Natural killer cell (primary cell): Measurements from ENCODE around the gene SDC4. TPM values are rescaled to one million over a fixed set of nuclear protein-coding genes. Genes with fewer than 3 reads are reported as not detected.

Source experiments
- ATAC-seq, 3 donors: fragments of 150-1000 bp in 2 of 3; fragments of 200-7000 bp in 1 of 3; cut with Tn5 transposase; 1 replicate in 1 of 3; 2 replicates in 2 of 3; pipeline ENCODE4 v1.10.0; 2021; ENCODE audit warnings: mild to moderate bottlenecking in 2 of 3, moderate library complexity in 2 of 3
- DNase-seq, 2 donors: peaks; one replicate each; pipeline versions ENCODE4 v3.0.0 to v3.0.0-alpha.2; 2013 to 2021; ENCODE audit warnings: mixed read lengths in 1 of 2
- H3K27ac ChIP-seq: one replicate; pipeline ENCODE4 v1.5.1; 2013; ENCODE audit warnings: mild to moderate bottlenecking, low read length
- H3K27me3 ChIP-seq: one replicate; pipeline ENCODE4 v1.6.1; 2013; ENCODE audit warnings: low read length; ENCODE audit not compliant: control insufficient read depth, insufficient read depth
- H3K36me3 ChIP-seq: one replicate; pipeline ENCODE4 v1.6.1; 2013; ENCODE audit warnings: low read length; ENCODE audit not compliant: control insufficient read depth, insufficient read depth
- H3K4me1 ChIP-seq: one replicate; pipeline ENCODE4 v1.6.1; 2013; ENCODE audit warnings: low read length; ENCODE audit not compliant: control insufficient read depth, insufficient read depth
- H3K4me3 ChIP-seq: one replicate; pipeline ENCODE4 v1.5.1; 2013; ENCODE audit warnings: low read length
- H3K9me3 ChIP-seq: one replicate; pipeline ENCODE4 v1.6.1; 2013; ENCODE audit warnings: low read length; ENCODE audit not compliant: control insufficient read depth, insufficient read depth
- H3K27ac Mint-ChIP-seq, 2 donors: one replicate each; pipeline ENCODE4 v1.8.0; 2022; ENCODE audit warnings: mild to moderate bottlenecking in 2 of 2, mixed read lengths in 2 of 2, moderate library complexity in 1 of 2
- H3K27me3 Mint-ChIP-seq, 2 donors: one replicate each; pipeline ENCODE4 v1.8.0; 2022; ENCODE audit warnings: low read depth in 2 of 2, mixed read lengths in 2 of 2
- H3K36me3 Mint-ChIP-seq: one replicate; pipeline ENCODE4 v1.8.0; 2022; ENCODE audit warnings: mixed read lengths
- H3K4me1 Mint-ChIP-seq, 2 donors: one replicate each; pipeline ENCODE4 v1.8.0; 2022; ENCODE audit warnings: mixed read lengths in 2 of 2
- H3K4me3 Mint-ChIP-seq: one replicate; pipeline ENCODE4 v1.8.0; 2022; ENCODE audit warnings: mild to moderate bottlenecking, moderate library complexity, mixed read lengths
- H3K9me3 Mint-ChIP-seq, 2 donors: one replicate each; pipeline ENCODE4 v1.8.0; 2022; ENCODE audit warnings: mixed read lengths in 2 of 2
- WGBS: methylation state at CpG from one replicate; pipeline ENCODE4 v1.1.7; 2013; ENCODE audit warnings: missing lambda C conversion rate; ENCODE audit not compliant: insufficient coverage; 5-methylcytosine and 5-hydroxymethylcytosine counted together
- intact Hi-C: fragments of 100-400 bp; cut with micrococcal nuclease; formaldehyde crosslinking; loops from one replicate; pipeline ENCODE4 v1.14.2; 2022
- total RNA-seq, 4 donors: library from RNA; stranded (reverse); fragments of 120-200 nt in 1 of 4; gene quantifications; one replicate each; pipeline versions ENCODE4 v1.2.3 to v1.2.4, GENCODE V29; 2013 to 2022
- TF ChIP-seq, protein P1 (sequence below): fragments of 200-600 bp; IDR thresholded peaks from one replicate; pipeline ENCODE4 v1.8.0; 2022; ENCODE audit warnings: antibody characterized with exemption

Gene SDC4
- total RNA-seq, 3 donors from 2014 or later (not counting 1 experiment from before 2014, with no cell fraction given) = 0.45 to 1.8 (median 1.5) TPM

DNA sequence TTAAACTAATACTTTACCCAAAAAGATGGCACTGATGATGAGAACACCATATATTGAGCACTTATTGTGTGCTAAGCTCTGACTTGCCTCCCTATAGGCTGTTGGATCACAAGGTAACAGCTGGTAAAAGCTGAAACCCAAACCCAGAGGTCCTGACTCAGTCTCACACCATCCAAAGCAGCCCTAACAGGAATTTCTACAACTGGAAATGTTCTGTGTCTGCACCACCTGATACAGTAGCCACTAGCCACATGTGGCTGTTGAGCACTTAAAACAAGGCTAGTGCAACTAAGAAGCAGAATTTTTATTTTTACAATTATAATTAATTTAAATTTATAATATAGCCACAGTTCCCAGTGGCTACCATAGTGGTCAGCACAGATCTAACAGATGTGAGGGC, 24.5 kb downstream of the SDC4 start:
- no peak for DNase-seq
- H3K36me3 Mint-ChIP-seq = no peaks in the 10 kb centered on the region
- peaks cover 4% of the 10 kb centered on the region for H3K9me3 ChIP-seq
- no peak overlapping the region for H3K4me3 Mint-ChIP-seq
- H3K4me1 Mint-ChIP-seq = peaks cover 0 to 6% of the 10 kb centered on the region in 2 donors
- no peaks in the 10 kb centered on the region for H3K36me3 ChIP-seq
- intact Hi-C loops = no loop called here
- no peak for ATAC-seq
- no peaks in the 10 kb centered on the region for H3K27me3 ChIP-seq
- no peak overlapping the region for H3K27ac ChIP-seq
- no peak overlapping the region for H3K4me3 ChIP-seq
- H3K9me3 Mint-ChIP-seq = no peaks in the 10 kb centered on the region
- H3K4me1 ChIP-seq = peaks cover 23% of the 10 kb centered on the region
- TF ChIP-seq, protein P1, sequence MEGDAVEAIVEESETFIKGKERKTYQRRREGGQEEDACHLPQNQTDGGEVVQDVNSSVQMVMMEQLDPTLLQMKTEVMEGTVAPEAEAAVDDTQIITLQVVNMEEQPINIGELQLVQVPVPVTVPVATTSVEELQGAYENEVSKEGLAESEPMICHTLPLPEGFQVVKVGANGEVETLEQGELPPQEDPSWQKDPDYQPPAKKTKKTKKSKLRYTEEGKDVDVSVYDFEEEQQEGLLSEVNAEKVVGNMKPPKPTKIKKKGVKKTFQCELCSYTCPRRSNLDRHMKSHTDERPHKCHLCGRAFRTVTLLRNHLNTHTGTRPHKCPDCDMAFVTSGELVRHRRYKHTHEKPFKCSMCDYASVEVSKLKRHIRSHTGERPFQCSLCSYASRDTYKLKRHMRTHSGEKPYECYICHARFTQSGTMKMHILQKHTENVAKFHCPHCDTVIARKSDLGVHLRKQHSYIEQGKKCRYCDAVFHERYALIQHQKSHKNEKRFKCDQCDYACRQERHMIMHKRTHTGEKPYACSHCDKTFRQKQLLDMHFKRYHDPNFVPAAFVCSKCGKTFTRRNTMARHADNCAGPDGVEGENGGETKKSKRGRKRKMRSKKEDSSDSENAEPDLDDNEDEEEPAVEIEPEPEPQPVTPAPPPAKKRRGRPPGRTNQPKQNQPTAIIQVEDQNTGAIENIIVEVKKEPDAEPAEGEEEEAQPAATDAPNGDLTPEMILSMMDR = no peak
- H3K27ac Mint-ChIP-seq = no peak overlapping the region
- H3K27me3 Mint-ChIP-seq = peaks cover 0 to 3% of the 10 kb centered on the region in 2 donors

DNA sequence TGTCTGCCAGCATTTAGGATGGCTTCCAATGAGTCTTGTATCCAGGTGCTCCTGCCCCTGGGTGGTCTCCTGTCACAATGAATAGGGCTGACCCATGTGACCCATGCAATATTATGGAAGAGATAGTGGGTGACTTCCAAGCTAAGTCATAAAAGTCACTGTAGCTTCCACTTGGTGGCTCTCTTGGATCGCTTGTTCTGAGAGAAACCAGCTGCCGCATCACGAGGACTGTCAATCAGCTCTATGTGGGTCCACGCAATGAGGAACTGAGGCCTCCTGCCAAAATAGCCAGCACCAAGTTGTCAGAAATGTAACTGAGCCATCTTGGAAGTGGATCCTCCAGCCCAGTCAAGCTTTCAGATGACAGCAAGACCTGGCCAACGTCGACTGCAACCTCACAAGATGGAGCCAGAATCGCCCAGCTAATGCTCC, 25.3 kb downstream of the SDC4 start:
- peaks cover 4% of the 10 kb centered on the region for H3K9me3 ChIP-seq
- TF ChIP-seq, protein P1 = no peak
- Mint-ChIP-seq H3K36me3 (no peaks in the 10 kb centered on the region), H3K27me3 (peaks cover 0 to 3% of the 10 kb centered on the region in 2 donors), H3K9me3 (no peaks in the 10 kb centered on the region), H3K27ac (no peak overlapping the region), H3K4me1 (peaks cover 0 to 6% of the 10 kb centered on the region in 2 donors), H3K4me3 (no peak overlapping the region)
- peaks cover 23% of the 10 kb centered on the region for H3K4me1 ChIP-seq
- H3K4me3 ChIP-seq = no peak overlapping the region
- H3K27ac ChIP-seq = no peak overlapping the region
- 64% methylated on average over 7 of the region's 7 CpGs for WGBS
- ATAC-seq (no peak), DNase-seq (no peak)
- H3K36me3 ChIP-seq = no peaks in the 10 kb centered on the region
- intact Hi-C loops = no loop called here
- H3K27me3 ChIP-seq = no peaks in the 10 kb centered on the region

GRCh38 chr20:45320948-45321595, 27.2 kb downstream of the SDC4 start:
- Mint-ChIP-seq H3K4me1 (peaks cover 0 to 6% of the 10 kb centered on the region in 2 donors), H3K27ac (peak overlapping the region in 1 of 2 donors; percentile 35), H3K36me3 (no peaks in the 10 kb centered on the region), H3K9me3 (no peaks in the 10 kb centered on the region), H3K27me3 (peaks cover 12 to 15% of the 10 kb centered on the region in 2 donors), H3K4me3 (no peak overlapping the region)
- WGBS = 11% methylated on average over 4 of the region's 5 CpGs
- Histone ChIP-seq H3K36me3 (no peaks in the 10 kb centered on the region), H3K27ac (peak overlapping the region; percentile 16), H3K4me1 (peaks cover 23% of the 10 kb centered on the region), H3K4me3 (no peak overlapping the region), H3K27me3 (no peaks in the 10 kb centered on the region), H3K9me3 (peaks cover 4% of the 10 kb centered on the region)
- peak in 1 of 2 donors; percentile 52 for DNase-seq
- TF ChIP-seq, protein P1 = no peak
- intact Hi-C loops = no loop called here
- ATAC-seq = peak in 1 of 3 donors; percentile 60

DNA sequence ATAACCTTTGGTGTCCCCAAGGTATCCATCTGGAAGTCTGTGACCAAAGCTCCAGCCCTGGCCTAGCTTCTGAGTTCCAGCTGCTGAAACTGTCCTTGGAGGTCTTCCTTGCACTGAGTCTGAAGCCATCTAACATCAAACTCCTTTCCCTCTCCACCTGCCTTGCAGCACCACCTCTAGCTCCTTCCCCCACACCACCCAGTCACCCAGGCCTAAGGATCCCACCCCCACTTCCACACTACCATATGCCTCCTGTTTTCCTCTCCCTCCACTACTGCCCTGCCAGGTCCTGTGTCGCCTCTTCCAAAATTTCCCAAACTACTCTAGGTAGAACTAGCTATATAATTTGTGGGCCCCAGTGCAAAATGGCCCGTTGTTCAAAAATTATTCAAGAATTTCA, 29.3 kb downstream of the SDC4 start:
- intact Hi-C loops = loop anchor here (1.0 kb wide), 4 partner anchors 43 to 452 kb away; no protein-coding TSS in a partner anchor
- H3K4me1 Mint-ChIP-seq = peaks cover 0 to 6% of the 10 kb centered on the region in 2 donors
- H3K9me3 Mint-ChIP-seq = no peaks in the 10 kb centered on the region
- Histone ChIP-seq H3K36me3 (no peaks in the 10 kb centered on the region), H3K27me3 (no peaks in the 10 kb centered on the region), H3K4me3 (no peak overlapping the region), H3K4me1 (peaks cover 23% of the 10 kb centered on the region), H3K9me3 (peaks cover 4% of the 10 kb centered on the region), H3K27ac (no peak overlapping the region)
- no peak overlapping the region for H3K27ac Mint-ChIP-seq
- DNase-seq (no peak), ATAC-seq (no peak)
- no peak overlapping the region for H3K4me3 Mint-ChIP-seq
- WGBS = 72% methylated on average over 2 of the region's 2 CpGs
- H3K36me3 Mint-ChIP-seq = no peaks in the 10 kb centered on the region
- TF ChIP-seq, protein P1 = no peak
- peaks cover 29 to 33% of the 10 kb centered on the region in 2 donors for H3K27me3 Mint-ChIP-seq
